PC-9 (cell line): ENCODE results near the gene DGKK.

Experiments used
- CTCF ChIP-seq: fragments of 200-600 bp; sonication (generic); conservative IDR thresholded peaks from 2 replicates; pipeline ENCODE4 v1.6.1; 2017; ENCODE audit warnings: mixed run types, antibody characterized with exemption, mild to moderate bottlenecking, moderate library complexity
- EZH2 ChIP-seq: fragments of 200-600 bp; sonication (generic); IDR thresholded peaks from 2 replicates; pipeline ENCODE4 v1.8.0; 2017; ENCODE audit warnings: antibody characterized with exemption, low read depth

GRCh38 chrX:50495616-50496015, 25.0 kb upstream of the DGKK start:
- TF ChIP-seq CTCF (no peak), EZH2 (no peak)
